Measurements from ENCODE around the gene ZSWIM8.
A peak's percentile ranks its signal among the peaks of the same experiment; 100 is the strongest.

The ZSWIM8 gene

GRCh38 chr10:73774637-73775036, 10.8 kb upstream of the ZSWIM8 start:
- Histone ChIP-seq H3K4ac (ENCODE audit: low read depth, low read length) (peak overlapping the region; percentile 7), H2BK12ac (ENCODE audit: low read length) (no peak overlapping the region), H3K9me3 (ENCODE audit: insufficient read depth, low read depth, low read length) (no peaks in the 10 kb centered on the region), H3K27ac (ENCODE audit: low read depth, low read length) (no peak overlapping the region), H3K18ac (ENCODE audit: low read length) (no peak overlapping the region), H2BK120ac (ENCODE audit: insufficient read depth, low read length, poor library complexity) (no peak overlapping the region), H4K12ac (ENCODE audit: low read depth, low read length) (no peak overlapping the region), H3K36me3 (ENCODE audit: control insufficient read depth in 1 of 2, insufficient read depth in 2 of 2, low read length in 2 of 2) (peaks cover 32 to 41% of the 10 kb centered on the region in 2 experiments), H3K4me1 (ENCODE audit: control insufficient read depth in 1 of 2, insufficient read depth in 2 of 2, low read length in 2 of 2) (peaks cover 6 to 18% of the 10 kb centered on the region in 2 experiments), H3K23ac (ENCODE audit: low read length) (no peak overlapping the region), H2AFZ (ENCODE audit: insufficient read depth, low read length, poor library complexity) (no peak overlapping the region), H3K4me2 (ENCODE audit: low read length) (peak overlapping the region; percentile 22), H2AK5ac (ENCODE audit: low read length) (no peak overlapping the region), H4K8ac (ENCODE audit: low read depth, low read length) (no peak overlapping the region), H3K27me3 (ENCODE audit: insufficient read depth, low read length) (no peaks in the 10 kb centered on the region), H3K79me2 (ENCODE audit: control insufficient read depth, insufficient read depth, low read length, poor library complexity) (peaks cover 12% of the 10 kb centered on the region), H3K9ac (ENCODE audit: low read length) (no peak overlapping the region), H3K4me3 (ENCODE audit: low read depth, low read length) (no peak overlapping the region), H3K79me1 (ENCODE audit: low read length) (peaks cover 12% of the 10 kb centered on the region), H3K14ac (ENCODE audit: low read length) (no peak overlapping the region), H4K91ac (ENCODE audit: low read depth, low read length) (no peak overlapping the region), H2BK5ac (ENCODE audit: low read depth, low read length, poor library complexity) (no peak overlapping the region)
- WGBS (ENCODE audit: extremely low coverage, insufficient coverage, insufficient read length) = no CpG with 5 or more reads among the region's 5 CpGs
- no peak for DNase-seq

- H3K9ac ChIP-seq (ENCODE audit: low read length) = no peak overlapping the region
- no peak overlapping the region for H2AFZ ChIP-seq (ENCODE audit: insufficient read depth, low read length, poor library complexity)
- no peak for DNase-seq
- H3K23ac ChIP-seq (ENCODE audit: low read length) = no peak overlapping the region
- H2AK5ac ChIP-seq (ENCODE audit: low read length) = no peak overlapping the region
- H3K9me3 ChIP-seq (ENCODE audit: insufficient read depth, low read depth, low read length) = no peaks in the 10 kb centered on the region
- no peak overlapping the region for H3K4me2 ChIP-seq (ENCODE audit: low read length)
- H2BK5ac ChIP-seq (ENCODE audit: low read depth, low read length, poor library complexity) = no peak overlapping the region
- H2BK120ac ChIP-seq (ENCODE audit: insufficient read depth, low read length, poor library complexity) = no peak overlapping the region
- no peaks in the 10 kb centered on the region for H3K27me3 ChIP-seq (ENCODE audit: insufficient read depth, low read length)
- H3K18ac ChIP-seq (ENCODE audit: low read length) = no peak overlapping the region
- H3K79me2 ChIP-seq (ENCODE audit: control insufficient read depth, insufficient read depth, low read length, poor library complexity) = peaks cover 12% of the 10 kb centered on the region
- H4K91ac ChIP-seq (ENCODE audit: low read depth, low read length) = no peak overlapping the region
- H3K79me1 ChIP-seq (ENCODE audit: low read length) = peaks cover 7% of the 10 kb centered on the region
- H3K4ac ChIP-seq (ENCODE audit: low read depth, low read length) = no peak overlapping the region
- no peak overlapping the region for H4K8ac ChIP-seq (ENCODE audit: low read depth, low read length)
- no peak overlapping the region for H4K12ac ChIP-seq (ENCODE audit: low read depth, low read length)
- no peak overlapping the region for H2BK12ac ChIP-seq (ENCODE audit: low read length)
- H3K4me1 ChIP-seq (ENCODE audit: control insufficient read depth in 1 of 2, insufficient read depth in 2 of 2, low read length in 2 of 2) = peaks cover 3 to 8% of the 10 kb centered on the region in 2 experiments
- H3K4me3 ChIP-seq (ENCODE audit: low read depth, low read length) = no peak overlapping the region
- H3K27ac ChIP-seq (ENCODE audit: low read depth, low read length) = no peak overlapping the region
- peaks cover 20 to 22% of the 10 kb centered on the region in 2 experiments for H3K36me3 ChIP-seq (ENCODE audit: control insufficient read depth in 1 of 2, insufficient read depth in 2 of 2, low read length in 2 of 2)
- H3K14ac ChIP-seq (ENCODE audit: low read length) = no peak overlapping the region
- WGBS (ENCODE audit: extremely low coverage, insufficient coverage, insufficient read length) = no CpG with 5 or more reads among the region's 5 CpGs
Observed at GRCh38 chr10:73779018-73779417, 6.4 kb upstream of the ZSWIM8 start.

- no peaks in the 10 kb centered on the region for H3K27me3 ChIP-seq (ENCODE audit: insufficient read depth, low read length)
- no CpG with 5 or more reads among the region's 3 CpGs for WGBS (ENCODE audit: extremely low coverage, insufficient coverage, insufficient read length)
- DNase-seq = peak in 1 of 2 donors; percentile 34
- no peak overlapping the region for H2AK5ac ChIP-seq (ENCODE audit: low read length)
- no peak overlapping the region for H4K8ac ChIP-seq (ENCODE audit: low read depth, low read length)
- no peak overlapping the region for H3K4me2 ChIP-seq (ENCODE audit: low read length)
- H3K36me3 ChIP-seq (ENCODE audit: control insufficient read depth in 1 of 2, insufficient read depth in 2 of 2, low read length in 2 of 2) = peaks cover 17 to 19% of the 10 kb centered on the region in 2 experiments
- H2BK5ac ChIP-seq (ENCODE audit: low read depth, low read length, poor library complexity) = no peak overlapping the region
- H3K9ac ChIP-seq (ENCODE audit: low read length) = no peak overlapping the region
- no peak overlapping the region for H3K18ac ChIP-seq (ENCODE audit: low read length)
- no peak overlapping the region for H4K12ac ChIP-seq (ENCODE audit: low read depth, low read length)
- H2BK120ac ChIP-seq (ENCODE audit: insufficient read depth, low read length, poor library complexity) = no peak overlapping the region
- no peak overlapping the region for H3K23ac ChIP-seq (ENCODE audit: low read length)
- no peak overlapping the region for H3K4ac ChIP-seq (ENCODE audit: low read depth, low read length)
- no peak overlapping the region for H3K27ac ChIP-seq (ENCODE audit: low read depth, low read length)
- no peak overlapping the region for H2AFZ ChIP-seq (ENCODE audit: insufficient read depth, low read length, poor library complexity)
- H3K4me3 ChIP-seq (ENCODE audit: low read depth, low read length) = no peak overlapping the region
- no peak overlapping the region for H2BK12ac ChIP-seq (ENCODE audit: low read length)
- H3K79me1 ChIP-seq (ENCODE audit: low read length) = peaks cover 7% of the 10 kb centered on the region
- peaks cover 12% of the 10 kb centered on the region for H3K79me2 ChIP-seq (ENCODE audit: control insufficient read depth, insufficient read depth, low read length, poor library complexity)
- no peaks in the 10 kb centered on the region for H3K9me3 ChIP-seq (ENCODE audit: insufficient read depth, low read depth, low read length)
- H3K14ac ChIP-seq (ENCODE audit: low read length) = no peak overlapping the region
- H3K4me1 ChIP-seq (ENCODE audit: control insufficient read depth in 1 of 2, insufficient read depth in 2 of 2, low read length in 2 of 2) = peaks cover under 1 to 5% of the 10 kb centered on the region in 2 experiments
- H4K91ac ChIP-seq (ENCODE audit: low read depth, low read length) = no peak overlapping the region
Observed at GRCh38 chr10:73779539-73780197, 5.7 kb upstream of the ZSWIM8 start.

- H4K12ac ChIP-seq (ENCODE audit: low read depth, low read length) = no peak overlapping the region
- H2BK120ac ChIP-seq (ENCODE audit: insufficient read depth, low read length, poor library complexity) = no peak overlapping the region
- no peak for DNase-seq
- H3K36me3 ChIP-seq (ENCODE audit: control insufficient read depth in 1 of 2, insufficient read depth in 2 of 2, low read length in 2 of 2) = peaks cover 16 to 17% of the 10 kb centered on the region in 2 experiments
- peaks cover 12% of the 10 kb centered on the region for H3K79me2 ChIP-seq (ENCODE audit: control insufficient read depth, insufficient read depth, low read length, poor library complexity)
- H3K18ac ChIP-seq (ENCODE audit: low read length) = no peak overlapping the region
- no CpG with 5 or more reads among the region's 5 CpGs for WGBS (ENCODE audit: extremely low coverage, insufficient coverage, insufficient read length)
- no peak overlapping the region for H3K9ac ChIP-seq (ENCODE audit: low read length)
- no peak overlapping the region for H4K91ac ChIP-seq (ENCODE audit: low read depth, low read length)
- no peak overlapping the region for H3K23ac ChIP-seq (ENCODE audit: low read length)
- H3K4me1 ChIP-seq (ENCODE audit: control insufficient read depth in 1 of 2, insufficient read depth in 2 of 2, low read length in 2 of 2) = peaks cover 0 to 1% of the 10 kb centered on the region in 2 experiments
- no peak overlapping the region for H3K4me3 ChIP-seq (ENCODE audit: low read depth, low read length)
- no peaks in the 10 kb centered on the region for H3K27me3 ChIP-seq (ENCODE audit: insufficient read depth, low read length)
- H3K4me2 ChIP-seq (ENCODE audit: low read length) = no peak overlapping the region
- no peak overlapping the region for H3K14ac ChIP-seq (ENCODE audit: low read length)
- H3K79me1 ChIP-seq (ENCODE audit: low read length) = peaks cover 8% of the 10 kb centered on the region
- no peak overlapping the region for H2BK5ac ChIP-seq (ENCODE audit: low read depth, low read length, poor library complexity)
- H4K8ac ChIP-seq (ENCODE audit: low read depth, low read length) = no peak overlapping the region
- no peak overlapping the region for H3K4ac ChIP-seq (ENCODE audit: low read depth, low read length)
- no peak overlapping the region for H3K27ac ChIP-seq (ENCODE audit: low read depth, low read length)
- no peak overlapping the region for H2AFZ ChIP-seq (ENCODE audit: insufficient read depth, low read length, poor library complexity)
- H2BK12ac ChIP-seq (ENCODE audit: low read length) = no peak overlapping the region
- no peaks in the 10 kb centered on the region for H3K9me3 ChIP-seq (ENCODE audit: insufficient read depth, low read depth, low read length)
- no peak overlapping the region for H2AK5ac ChIP-seq (ENCODE audit: low read length)
Observed at GRCh38 chr10:73780301-73780700, 5.1 kb upstream of the ZSWIM8 start.

All from trophoblast cell (in vitro differentiated cells and primary cell).